Transverse colon (tissue), 4 donors: ENCODE data around the gene TLCD3B. TPM values are rescaled to one million over a fixed set of nuclear protein-coding genes. Genes with fewer than 3 reads are reported as not detected.

ENCODE experiments used
- DNase-seq: peaks from one replicate; pipeline ENCODE4 v3.0.0-alpha.2; 2019
- H3K27ac ChIP-seq, 4 donors: fragments of 200-600 bp; sonication (generic); 2 replicates each; pipeline ENCODE4 v1.5.1; 2016 to 2018; ENCODE audit warnings: inconsistent platforms in 4 of 4
- H3K27me3 ChIP-seq: fragments of 200-600 bp; sonication (generic); 2 replicates; pipeline ENCODE4 v1.5.1; 2017; ENCODE audit warnings: inconsistent platforms
- H3K36me3 ChIP-seq, 4 donors: fragments of 200-600 bp; sonication (generic); 2 replicates each; pipeline ENCODE4 v1.5.1; 2017 to 2019; ENCODE audit warnings: inconsistent platforms in 4 of 4
- H3K4me1 ChIP-seq, 4 donors: fragments of 200-600 bp; sonication (generic); 2 replicates each; pipeline ENCODE4 v1.5.1; 2017 to 2020; ENCODE audit warnings: inconsistent platforms in 4 of 4
- H3K4me3 ChIP-seq, 4 donors: fragments of 200-600 bp; sonication (generic); 1 replicate in 1 of 4; 2 replicates in 3 of 4; pipeline versions ENCODE4 v1.5.1 to v1.6.1; 2017 to 2019; ENCODE audit warnings: inconsistent platforms in 4 of 4
- H3K9me3 ChIP-seq, 2 donors: fragments of 200-600 bp; sonication (generic); 2 replicates each; pipeline ENCODE4 v1.5.1; 2017 to 2019; ENCODE audit warnings: inconsistent platforms in 2 of 2
- EP300 ChIP-seq: sonication (generic); formaldehyde crosslinking; IDR thresholded peaks from one replicate; pipeline ENCODE4 v1.6.1; 2017; ENCODE audit warnings: antibody characterized with exemption, low read depth
- POLR2A ChIP-seq: fragments of 450-650 bp; IDR thresholded peaks from one replicate; pipeline ENCODE4 v1.6.1; 2016; ENCODE audit warnings: antibody characterized with exemption, mild to moderate bottlenecking, moderate library complexity
- POLR2AphosphoS5 ChIP-seq, 3 donors: sonication (generic); formaldehyde crosslinking; IDR thresholded peaks; one replicate each; pipeline ENCODE4 v1.6.1; 2016; ENCODE audit warnings: antibody characterized with exemption in 3 of 3
- WGBS, 2 donors: methylation state at CpG; one replicate each; pipeline ENCODE4 v1.1.5; 2018; ENCODE audit warnings: low coverage in 1 of 2; 5-methylcytosine and 5-hydroxymethylcytosine counted together
- in situ Hi-C, 4 donors: fragments of 200-750 bp; cut with MboI; loops; one replicate each; pipeline versions ENCODE4 v1.15.0 to v1.15.1; 2017; ENCODE audit warnings: low sequenced_read_pairs in 3 of 4, low pct_ligation_motif_present in 1 of 4, low pct_unique_long_range_greater_than_20kb in 1 of 4
- intact Hi-C: fragments of 100-400 bp; cut with DNase I; formaldehyde crosslinking; loops from one replicate; pipeline ENCODE4 v1.15.1; 2023; ENCODE audit warnings: low total_unique reads
- total RNA-seq, 4 donors: library from RNA; depleted of rRNA; stranded (reverse); fragments of >200 nt; gene quantifications; one replicate each; pipeline ENCODE4 v1.1.0, GENCODE V29; 2016
- TF ChIP-seq, protein P1 (sequence below), 5 experiments: fragments of 200-600 bp in 3 of 5; fragments of 450-650 bp in 2 of 5; sonication (generic) in 3 of 5; IDR thresholded peaks; 1 replicate in 2 of 5; 2 replicates in 3 of 5; pipeline ENCODE4 v1.5.1; 2016 to 2017; ENCODE audit warnings: antibody characterized with exemption in 5 of 5, inconsistent platforms in 3 of 5, mild to moderate bottlenecking in 2 of 5, moderate library complexity in 1 of 5

The TLCD3B gene
- total RNA-seq, 4 donors from 2014 or later: not detected

DNA sequence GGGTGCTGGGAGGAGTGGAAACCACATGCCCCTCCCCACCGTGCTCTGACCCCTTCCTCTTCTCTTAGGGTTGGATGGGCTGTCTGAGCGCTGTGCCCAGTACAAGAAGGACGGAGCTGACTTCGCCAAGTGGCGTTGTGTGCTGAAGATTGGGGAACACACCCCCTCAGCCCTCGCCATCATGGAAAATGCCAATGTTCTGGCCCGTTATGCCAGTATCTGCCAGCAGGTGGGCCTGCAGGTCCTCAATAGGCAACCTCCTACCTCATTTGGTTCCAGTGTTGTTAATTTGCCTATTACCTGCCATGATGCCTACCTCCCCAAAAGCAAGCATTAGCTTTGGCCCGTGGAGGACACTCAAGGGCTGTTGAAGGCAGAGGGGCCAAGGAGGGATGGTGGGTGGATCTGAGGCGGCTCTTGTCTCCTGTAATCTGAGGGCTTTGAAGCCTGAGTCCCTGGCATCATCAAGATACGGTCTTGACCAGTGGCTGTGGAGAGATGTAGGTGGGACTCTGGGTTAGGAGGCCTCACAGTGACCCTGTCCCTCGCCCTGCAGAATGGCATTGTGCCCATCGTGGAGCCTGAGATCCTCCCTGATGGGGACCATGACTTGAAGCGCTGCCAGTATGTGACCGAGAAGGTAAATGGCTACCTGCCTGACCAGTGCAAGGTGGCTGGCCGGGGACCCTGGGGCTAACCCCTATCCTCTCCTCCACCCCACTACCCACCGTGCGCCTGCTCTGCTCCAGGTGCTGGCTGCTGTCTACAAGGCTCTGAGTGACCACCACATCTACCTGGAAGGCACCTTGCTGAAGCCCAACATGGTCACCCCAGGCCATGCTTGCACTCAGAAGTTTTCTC is 37.9 kb upstream of the TLCD3B start:
- WGBS, 2 donors: 66 to 79% methylated on average over 4 to 17 of the region's 17 CpGs
- H3K27me3 ChIP-seq: no peaks in the 10 kb centered on the region
- TF ChIP-seq, protein P1, sequence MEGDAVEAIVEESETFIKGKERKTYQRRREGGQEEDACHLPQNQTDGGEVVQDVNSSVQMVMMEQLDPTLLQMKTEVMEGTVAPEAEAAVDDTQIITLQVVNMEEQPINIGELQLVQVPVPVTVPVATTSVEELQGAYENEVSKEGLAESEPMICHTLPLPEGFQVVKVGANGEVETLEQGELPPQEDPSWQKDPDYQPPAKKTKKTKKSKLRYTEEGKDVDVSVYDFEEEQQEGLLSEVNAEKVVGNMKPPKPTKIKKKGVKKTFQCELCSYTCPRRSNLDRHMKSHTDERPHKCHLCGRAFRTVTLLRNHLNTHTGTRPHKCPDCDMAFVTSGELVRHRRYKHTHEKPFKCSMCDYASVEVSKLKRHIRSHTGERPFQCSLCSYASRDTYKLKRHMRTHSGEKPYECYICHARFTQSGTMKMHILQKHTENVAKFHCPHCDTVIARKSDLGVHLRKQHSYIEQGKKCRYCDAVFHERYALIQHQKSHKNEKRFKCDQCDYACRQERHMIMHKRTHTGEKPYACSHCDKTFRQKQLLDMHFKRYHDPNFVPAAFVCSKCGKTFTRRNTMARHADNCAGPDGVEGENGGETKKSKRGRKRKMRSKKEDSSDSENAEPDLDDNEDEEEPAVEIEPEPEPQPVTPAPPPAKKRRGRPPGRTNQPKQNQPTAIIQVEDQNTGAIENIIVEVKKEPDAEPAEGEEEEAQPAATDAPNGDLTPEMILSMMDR (IDR thresholded peaks at IDR 0.05): peak; percentile 29 to 57 (median 36)
- TF ChIP-seq EP300: no peak
- TF ChIP-seq POLR2AphosphoS5 (IDR thresholded peaks at IDR 0.05): no peak
- no peak for TF ChIP-seq POLR2A
- peak; percentile 28 for DNase-seq
- H3K9me3 ChIP-seq: no peaks in the 10 kb centered on the region
- H3K4me1 ChIP-seq: peaks cover 31 to 53% (median 44%) of the 10 kb centered on the region in 4 donors
- peak overlapping the region in 1 of 4 donors; percentile 87 for H3K4me3 ChIP-seq
- in situ Hi-C loops: no loop called here
- intact Hi-C loops: no loop called here
- H3K36me3 ChIP-seq: peaks cover 3 to 50% (median 23%) of the 10 kb centered on the region in 4 donors
- peak overlapping the region; percentile 91 to 99 (median 98) for H3K27ac ChIP-seq

DNA sequence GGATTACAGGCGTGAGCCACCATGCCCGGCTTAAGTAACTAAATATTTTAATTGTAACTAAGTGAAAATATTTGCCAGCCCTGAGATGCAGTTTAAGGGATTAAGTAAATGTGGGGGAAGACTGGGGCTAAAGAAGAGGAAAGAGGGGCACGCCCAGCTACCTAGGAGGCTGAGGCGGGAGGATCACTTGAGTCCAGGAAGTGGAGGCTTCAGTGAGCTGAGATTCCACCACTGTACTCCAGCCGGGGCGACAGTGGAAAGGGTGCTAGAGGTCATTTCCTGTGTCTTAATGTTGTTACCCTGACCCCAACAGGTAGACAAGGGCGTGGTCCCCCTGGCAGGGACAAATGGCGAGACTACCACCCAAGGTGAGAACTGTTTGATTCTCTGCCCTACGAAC is 37.3 kb upstream of the TLCD3B start:
- 71 to 80% methylated on average over 4 to 9 of the region's 9 CpGs for whole genome bisulfite sequencing, 2 donors
- in situ Hi-C loops (no loop called here), intact Hi-C loops (no loop called here)
- H3K4me1 ChIP-seq: peaks cover 36 to 59% (median 50%) of the 10 kb centered on the region in 4 donors
- H3K36me3 ChIP-seq: peaks cover 3 to 50% (median 23%) of the 10 kb centered on the region in 4 donors
- H3K27me3 ChIP-seq: no peaks in the 10 kb centered on the region
- peak overlapping the region in 1 of 4 donors; percentile 87 for H3K4me3 ChIP-seq
- DNase-seq: no peak
- no peaks in the 10 kb centered on the region for H3K9me3 ChIP-seq
- peak overlapping the region; percentile 91 to 99 (median 98) for H3K27ac ChIP-seq
- no peak for TF ChIP-seq EP300

DNA sequence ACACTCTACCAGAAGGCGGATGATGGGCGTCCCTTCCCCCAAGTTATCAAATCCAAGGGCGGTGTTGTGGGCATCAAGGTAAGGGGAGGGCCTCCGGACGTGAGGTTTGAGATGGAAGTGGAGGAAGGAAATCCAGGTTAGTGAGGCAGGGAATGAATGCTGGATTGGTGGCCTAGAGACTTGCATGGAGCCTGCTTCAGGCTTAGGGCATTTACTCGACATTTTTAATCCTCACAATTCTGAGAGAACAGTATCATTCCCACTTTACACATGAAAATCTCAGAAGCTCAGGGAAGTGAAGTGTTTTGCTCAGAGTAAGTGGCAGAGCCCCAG is 36.5 kb upstream of the TLCD3B start:
- in situ Hi-C loops (no loop called here), intact Hi-C loops (no loop called here)
- H3K4me3 ChIP-seq: peak overlapping the region; percentile 74 to 94 (median 82)
- 67 to 71% methylated on average over 1 to 6 of the region's 6 CpGs for WGBS, 2 donors
- no peak for DNase-seq
- peaks cover 41 to 63% (median 54%) of the 10 kb centered on the region in 4 donors for H3K4me1 ChIP-seq
- H3K27me3 ChIP-seq: no peaks in the 10 kb centered on the region
- no peaks in the 10 kb centered on the region for H3K9me3 ChIP-seq
- peaks cover 3 to 50% (median 23%) of the 10 kb centered on the region in 4 donors for H3K36me3 ChIP-seq
- TF ChIP-seq POLR2AphosphoS5 (IDR thresholded peaks at IDR 0.05): no peak
- TF ChIP-seq POLR2A: no peak
- TF ChIP-seq EP300: no peak
- TF ChIP-seq, protein P1 (IDR thresholded peaks at IDR 0.05): no peak
- H3K27ac ChIP-seq: peak overlapping the region; percentile 91 to 99 (median 98)

DNA sequence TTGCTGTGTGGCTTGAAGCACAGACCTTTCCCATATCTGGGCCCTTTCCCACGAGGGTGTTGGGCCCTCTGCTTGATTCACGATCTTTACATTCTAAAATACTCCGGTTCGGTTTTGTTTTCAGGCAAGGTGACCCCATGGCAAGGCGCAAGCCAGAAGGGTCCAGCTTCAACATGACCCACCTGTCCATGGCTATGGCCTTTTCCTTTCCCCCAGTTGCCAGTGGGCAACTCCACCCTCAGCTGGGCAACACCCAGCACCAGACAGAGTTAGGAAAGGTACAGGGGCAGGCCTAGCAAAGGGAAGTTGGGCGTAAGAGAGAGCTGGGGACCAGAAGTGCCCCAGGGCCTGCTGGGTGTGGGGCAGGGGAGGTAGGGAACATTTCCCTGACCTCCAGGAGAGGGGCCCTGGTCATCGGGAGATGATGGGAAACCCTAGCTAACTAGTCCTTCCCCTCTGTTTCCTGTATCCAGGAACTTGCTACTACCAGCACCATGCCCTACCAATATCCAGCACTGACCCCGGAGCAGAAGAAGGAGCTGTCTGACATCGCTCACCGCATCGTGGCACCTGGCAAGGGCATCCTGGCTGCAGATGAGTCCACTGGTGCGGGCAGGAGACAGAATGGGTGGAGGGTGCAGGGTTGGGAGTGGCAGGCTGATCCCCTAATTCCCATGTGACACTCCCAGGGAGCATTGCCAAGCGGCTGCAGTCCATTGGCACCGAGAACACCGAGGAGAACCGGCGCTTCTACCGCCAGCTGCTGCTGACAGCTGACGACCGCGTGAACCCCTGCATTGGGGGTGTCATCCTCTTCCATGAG is 35.9 kb upstream of the TLCD3B start:
- DNase-seq: peak; percentile 57
- intact Hi-C loops: no loop called here
- peaks cover 3 to 47% (median 23%) of the 10 kb centered on the region in 4 donors for H3K36me3 ChIP-seq
- TF ChIP-seq POLR2A (peak; percentile 17), EP300 (no peak), POLR2AphosphoS5 (IDR thresholded peaks at IDR 0.05) (peak in 2 of 3 donors; percentile 7 to 44)
- TF ChIP-seq, protein P1 (IDR thresholded peaks at IDR 0.05): no peak
- no peaks in the 10 kb centered on the region for H3K9me3 ChIP-seq
- peak overlapping the region; percentile 74 to 94 (median 82) for H3K4me3 ChIP-seq
- 20 to 80% methylated on average over 1 to 21 of the region's 21 CpGs for WGBS, 2 donors
- peaks cover 41 to 63% (median 54%) of the 10 kb centered on the region in 4 donors for H3K4me1 ChIP-seq
- no peaks in the 10 kb centered on the region for H3K27me3 ChIP-seq
- in situ Hi-C loops: no loop called here
- peak overlapping the region; percentile 91 to 99 (median 98) for H3K27ac ChIP-seq
